ENCODE measurements around the gene NOB1. TPM values are rescaled to one million over a fixed set of nuclear protein-coding genes. Genes with fewer than 3 reads are reported as not detected.

NOB1 gene
- 10 to 100 TPM in 1 of 2 donors, 1 to 10 TPM in 1; 6.9 to 10.1 TPM for total RNA-seq
- polyA plus RNA-seq, result 10 to 100 TPM; 14.9 to 19.7 TPM

GRCh38 chr16:69754469-69755310, at the start of gene NOB1:
Gene NOB1, minus strand, starts transcription at chr16:69754926. Its CDS starts 16 bp downstream, at chr16:69754910.
- Histone ChIP-seq H3K9ac (ENCODE audit: low read depth in 1 of 2, low read length in 2 of 2) (peak within 1 kb of the TSS; percentile 79 to 89), H3K27ac (ENCODE audit: low read depth in 1 of 2, low read length in 2 of 2) (peak within 1 kb of the TSS; percentile 52 to 64), H3K36me3 (ENCODE audit: control insufficient read depth in 4 of 4, insufficient read depth in 3 of 4, low read depth in 1 of 4, low read length in 3 of 4) (peaks cover 0 to 11% (median 5%) of the 10 kb centered on the region in 4 donors), H3K27me3 (ENCODE audit: control insufficient read depth in 4 of 4, insufficient read depth in 4 of 4, low read length in 3 of 4) (no peaks in the 10 kb centered on the region), H3K9me3 (ENCODE audit: control insufficient read depth in 4 of 4, low read length in 3 of 4) (no peaks in the 10 kb centered on the region), H3K4me1 (ENCODE audit: control insufficient read depth in 4 of 4, insufficient read depth in 4 of 4, low read length in 3 of 4) (peaks cover 0 to 19% (median 13%) of the 10 kb centered on the region in 4 donors), H3K4me3 (ENCODE audit: low read depth in 1 of 3, low read length in 3 of 3) (peak within 1 kb of the TSS; percentile 81 to 99 (median 95))
- under 1% methylated on average over 58 of the region's 58 CpGs for WGBS
- TF ChIP-seq RAD21 (IDR thresholded peaks at IDR 0.05) (peak; percentile 95 to 96), REST (IDR thresholded peaks at IDR 0.05) (no peak), RXRA (IDR thresholded peaks at IDR 0.05) (no peak), HNF4A (conservative IDR thresholded peaks at IDR 0.05) (no peak), ATF3 (IDR thresholded peaks at IDR 0.05) (no peak), FOXA1 (IDR thresholded peaks at IDR 0.05) (no peak), TAF1 (conservative IDR thresholded peaks at IDR 0.05) (peak; percentile 79), NR2F2 (IDR thresholded peaks at IDR 0.05) (no peak), SP1 (IDR thresholded peaks at IDR 0.05) (no peak), YY1 (IDR thresholded peaks at IDR 0.05) (peak; percentile 98), MAX (IDR thresholded peaks at IDR 0.05) (peak; percentile 83), FOXA2 (IDR thresholded peaks at IDR 0.05) (no peak), HNF4G (IDR thresholded peaks at IDR 0.05) (no peak), GABPA (IDR thresholded peaks at IDR 0.05 in 1 of 2, conservative IDR thresholded peaks at IDR 0.05 in 1 of 2) (peak in 1 of 2 donors; percentile 68), ZBTB33 (IDR thresholded peaks at IDR 0.05) (no peak), CTCF (IDR thresholded peaks at IDR 0.05; ENCODE audit: low read depth, low read length, missing input control) (peak; percentile 99), JUND (IDR thresholded peaks at IDR 0.05) (no peak), EGR1 (IDR thresholded peaks at IDR 0.05; ENCODE audit: low read depth in 2 of 2) (no peak)
- peak; percentile 95 for DNase-seq (ENCODE audit: low spot score)

All from liver (tissue), 9 donors.